C4-2B (cell line): ENCODE measurements around the gene MTURN.

ENCODE experiments used
- ZFX ChIP-seq: fragments of 450-650 bp; IDR thresholded peaks from 2 replicates; pipeline ENCODE4 v1.6.1; 2017
- TF ChIP-seq, protein P1 (sequence below): fragments of 450-650 bp; conservative IDR thresholded peaks from 2 replicates; pipeline ENCODE4 v1.5.1; 2017; ENCODE audit warnings: mild to moderate bottlenecking

DNA sequence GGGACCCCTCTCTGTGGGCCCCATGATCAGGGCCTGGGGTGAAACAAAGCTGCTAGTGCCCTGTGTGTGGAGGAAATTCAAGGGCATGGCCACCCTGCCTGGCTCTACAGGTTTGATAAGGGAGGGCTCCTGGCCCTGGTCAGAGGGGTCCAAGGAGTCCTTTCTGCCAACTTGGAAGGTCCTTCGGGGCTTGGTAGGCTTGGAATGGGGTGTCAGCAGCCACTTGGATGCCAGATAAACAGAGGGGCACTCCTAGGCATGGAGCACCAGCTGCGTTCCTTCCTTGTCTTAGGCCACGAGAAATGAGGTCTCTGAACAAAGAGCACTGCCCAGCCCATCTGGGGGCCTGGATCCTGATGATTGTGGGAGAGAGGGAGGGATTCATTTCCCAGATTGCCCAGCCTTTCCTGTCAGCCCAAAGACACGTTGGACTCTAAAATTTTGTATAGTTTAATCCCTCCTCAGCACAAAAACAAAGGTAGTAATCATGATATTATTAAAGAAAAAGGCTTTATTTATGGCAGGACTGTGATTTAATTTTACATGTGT, 5.1 kb downstream of the MTURN start:
- no peak for TF ChIP-seq ZFX
- TF ChIP-seq, protein P1, sequence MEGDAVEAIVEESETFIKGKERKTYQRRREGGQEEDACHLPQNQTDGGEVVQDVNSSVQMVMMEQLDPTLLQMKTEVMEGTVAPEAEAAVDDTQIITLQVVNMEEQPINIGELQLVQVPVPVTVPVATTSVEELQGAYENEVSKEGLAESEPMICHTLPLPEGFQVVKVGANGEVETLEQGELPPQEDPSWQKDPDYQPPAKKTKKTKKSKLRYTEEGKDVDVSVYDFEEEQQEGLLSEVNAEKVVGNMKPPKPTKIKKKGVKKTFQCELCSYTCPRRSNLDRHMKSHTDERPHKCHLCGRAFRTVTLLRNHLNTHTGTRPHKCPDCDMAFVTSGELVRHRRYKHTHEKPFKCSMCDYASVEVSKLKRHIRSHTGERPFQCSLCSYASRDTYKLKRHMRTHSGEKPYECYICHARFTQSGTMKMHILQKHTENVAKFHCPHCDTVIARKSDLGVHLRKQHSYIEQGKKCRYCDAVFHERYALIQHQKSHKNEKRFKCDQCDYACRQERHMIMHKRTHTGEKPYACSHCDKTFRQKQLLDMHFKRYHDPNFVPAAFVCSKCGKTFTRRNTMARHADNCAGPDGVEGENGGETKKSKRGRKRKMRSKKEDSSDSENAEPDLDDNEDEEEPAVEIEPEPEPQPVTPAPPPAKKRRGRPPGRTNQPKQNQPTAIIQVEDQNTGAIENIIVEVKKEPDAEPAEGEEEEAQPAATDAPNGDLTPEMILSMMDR, result no peak
